Esophagus muscularis mucosa (tissue), 4 donors: ENCODE data around the gene POU2F2. TPM values are rescaled to one million over a fixed set of nuclear protein-coding genes. Genes with fewer than 3 reads are reported as not detected.

Experiments used
- DNase-seq: peaks from one replicate; pipeline ENCODE4 v3.0.0-alpha.2; 2017; ENCODE audit errors: extremely low spot score
- H3K27ac ChIP-seq, 4 donors: fragments of 200-600 bp; sonication (generic); replicated peaks in 1 of 4; 1 replicate in 3 of 4; 2 replicates in 1 of 4; pipeline ENCODE4 v1.5.1; 2016 to 2019; ENCODE audit warnings: mild to moderate bottlenecking in 1 of 4
- H3K27me3 ChIP-seq, 4 donors: fragments of 200-600 bp; sonication (generic); one replicate each; pipeline versions ENCODE4 v1.5.1 to v1.6.0; 2016 to 2019
- H3K36me3 ChIP-seq, 4 donors: fragments of 200-600 bp; sonication (generic); one replicate each; pipeline ENCODE4 v1.5.1; 2016 to 2019
- H3K4me1 ChIP-seq, 4 donors: fragments of 200-600 bp; sonication (generic); one replicate each; pipeline ENCODE4 v1.5.1; 2016 to 2019
- H3K4me3 ChIP-seq, 4 donors: fragments of 200-600 bp; sonication (generic); 1 replicate in 2 of 4; 2 replicates in 2 of 4; pipeline ENCODE4 v1.5.1; 2016 to 2019; ENCODE audit warnings: mild to moderate bottlenecking in 4 of 4, moderate library complexity in 1 of 4
- H3K9me3 ChIP-seq, 4 donors: fragments of 200-600 bp; sonication (generic); 1 replicate in 3 of 4; 2 replicates in 1 of 4; pipeline ENCODE4 v1.5.1; 2016 to 2019
- CTCF ChIP-seq, 3 experiments: fragments of 200-600 bp in 2 of 3; fragments of 450-650 bp in 1 of 3; sonication (generic) in 2 of 3; IDR thresholded peaks; one replicate each; pipeline ENCODE4 v1.5.1; 2017 to 2019; ENCODE audit warnings: antibody characterized with exemption in 3 of 3, mild to moderate bottlenecking in 2 of 3, moderate library complexity in 1 of 3
- EP300 ChIP-seq: sonication (generic); formaldehyde crosslinking; IDR thresholded peaks from one replicate; pipeline ENCODE4 v1.6.1; 2017; ENCODE audit warnings: antibody characterized with exemption
- POLR2A ChIP-seq: fragments of 450-650 bp; IDR thresholded peaks from one replicate; pipeline ENCODE4 v1.6.1; 2017; ENCODE audit warnings: antibody characterized with exemption, moderate library complexity, mild to moderate bottlenecking, low read depth
- POLR2AphosphoS5 ChIP-seq, 2 donors: sonication (generic); formaldehyde crosslinking; IDR thresholded peaks; one replicate each; pipeline ENCODE4 v1.6.1; 2017; ENCODE audit warnings: antibody characterized with exemption in 2 of 2
- WGBS: methylation state at CpG from one replicate; pipeline ENCODE4 v1.1.5; 2018; 5-methylcytosine and 5-hydroxymethylcytosine counted together
- intact Hi-C: fragments of 100-400 bp; cut with DNase I; formaldehyde crosslinking; loops from one replicate; pipeline ENCODE4 v1.15.1; 2023
- total RNA-seq, 4 donors: library from RNA; depleted of rRNA; stranded (reverse); fragments of >200 nt; gene quantifications; one replicate each; pipeline versions ENCODE4 v1.1.0 to v1.2.1, GENCODE V29; 2016

Gene POU2F2
- total RNA-seq, 4 donors from 2014 or later, result 0.52 to 2.5 (median 1.5) TPM

- DNase-seq, result no peak
- intact Hi-C loops, result loop anchor here (10.0 kb wide), 1 partner anchor 195 kb away; the partner anchor contains the start of gene MEGF8
- H3K36me3 ChIP-seq, result no peaks in the 10 kb centered on the region
- no peaks in the 10 kb centered on the region for H3K9me3 ChIP-seq
- H3K27ac ChIP-seq, result no peak overlapping the region
- TF ChIP-seq EP300 (no peak), POLR2AphosphoS5 (IDR thresholded peaks at IDR 0.05) (no peak), POLR2A (no peak), CTCF (IDR thresholded peaks at IDR 0.05) (no peak)
- H3K27me3 ChIP-seq, result peaks cover 0 to 76% (median 15%) of the 10 kb centered on the region in 4 donors
- peaks cover 11 to 22% (median 18%) of the 10 kb centered on the region in 4 donors for H3K4me1 ChIP-seq
- peak overlapping the region in 2 of 4 donors; percentile 10 to 16 for H3K4me3 ChIP-seq
- WGBS, result 44% methylated on average over 15 of the region's 20 CpGs
These were observed 2.6 kb downstream of the POU2F2 start for GRCh38 chr19:42129399-42130253.

GRCh38 chr19:42126574-42126973 lies 5.7 kb downstream of the POU2F2 start:
- intact Hi-C loops, result no loop called here
- no peak for DNase-seq
- Histone ChIP-seq H3K27me3 (peaks cover 0 to 54% (median under 1%) of the 10 kb centered on the region in 4 donors), H3K4me3 (no peak overlapping the region), H3K27ac (no peak overlapping the region), H3K4me1 (peaks cover 0 to 15% (median 5%) of the 10 kb centered on the region in 4 donors), H3K9me3 (no peaks in the 10 kb centered on the region), H3K36me3 (no peaks in the 10 kb centered on the region)
- TF ChIP-seq EP300, result no peak
- no peak for TF ChIP-seq POLR2A
- TF ChIP-seq CTCF (IDR thresholded peaks at IDR 0.05), result no peak
- TF ChIP-seq POLR2AphosphoS5 (IDR thresholded peaks at IDR 0.05), result no peak
- 77% methylated on average over 5 of the region's 5 CpGs for WGBS

- H3K4me3 ChIP-seq, result no peak overlapping the region
- no peak for DNase-seq
- peaks cover 0 to 20% (median 9%) of the 10 kb centered on the region in 4 donors for H3K4me1 ChIP-seq
- no peaks in the 10 kb centered on the region for H3K9me3 ChIP-seq
- H3K27ac ChIP-seq, result no peak overlapping the region
- WGBS, result 58% methylated on average over 6 of the region's 6 CpGs
- H3K36me3 ChIP-seq, result no peaks in the 10 kb centered on the region
- peaks cover 0 to 44% (median 0%) of the 10 kb centered on the region in 4 donors for H3K27me3 ChIP-seq
- TF ChIP-seq POLR2AphosphoS5 (IDR thresholded peaks at IDR 0.05) (no peak), POLR2A (no peak), EP300 (no peak), CTCF (IDR thresholded peaks at IDR 0.05) (no peak)
- intact Hi-C loops, result no loop called here
These were observed 6.7 kb downstream of the POU2F2 start for GRCh38 chr19:42125536-42125935.

GRCh38 chr19:42124386-42124901 lies 7.8 kb downstream of the POU2F2 start:
- H3K27ac ChIP-seq, result no peak overlapping the region
- DNase-seq, result no peak
- peaks cover 0 to 18% (median 9%) of the 10 kb centered on the region in 4 donors for H3K4me1 ChIP-seq
- H3K27me3 ChIP-seq, result peaks cover 0 to 33% (median 0%) of the 10 kb centered on the region in 4 donors
- TF ChIP-seq CTCF (IDR thresholded peaks at IDR 0.05), result no peak
- TF ChIP-seq POLR2A, result no peak
- no peak for TF ChIP-seq EP300
- TF ChIP-seq POLR2AphosphoS5 (IDR thresholded peaks at IDR 0.05), result no peak
- H3K4me3 ChIP-seq, result no peak overlapping the region
- H3K36me3 ChIP-seq, result no peaks in the 10 kb centered on the region
- WGBS, result 82% methylated on average over 5 of the region's 5 CpGs
- H3K9me3 ChIP-seq, result no peaks in the 10 kb centered on the region
- intact Hi-C loops, result no loop called here
